Ramos (cell line): ENCODE results near the gene C3.
"Not testable (repeated sequence)": the region's sequence is repeated elsewhere in the genome, so short reads cannot be mapped to it uniquely, and the experiment has no call there.

Experiments used
- in situ Hi-C: fragments of 300-500 bp; cut with MboI; formaldehyde crosslinking; loops from one replicate; pipeline ENCODE4 v1.14.3; 2022; ENCODE audit warnings: low sequenced_read_pairs; ENCODE audit not compliant: unreplicated experiment

C3 gene

DNA sequence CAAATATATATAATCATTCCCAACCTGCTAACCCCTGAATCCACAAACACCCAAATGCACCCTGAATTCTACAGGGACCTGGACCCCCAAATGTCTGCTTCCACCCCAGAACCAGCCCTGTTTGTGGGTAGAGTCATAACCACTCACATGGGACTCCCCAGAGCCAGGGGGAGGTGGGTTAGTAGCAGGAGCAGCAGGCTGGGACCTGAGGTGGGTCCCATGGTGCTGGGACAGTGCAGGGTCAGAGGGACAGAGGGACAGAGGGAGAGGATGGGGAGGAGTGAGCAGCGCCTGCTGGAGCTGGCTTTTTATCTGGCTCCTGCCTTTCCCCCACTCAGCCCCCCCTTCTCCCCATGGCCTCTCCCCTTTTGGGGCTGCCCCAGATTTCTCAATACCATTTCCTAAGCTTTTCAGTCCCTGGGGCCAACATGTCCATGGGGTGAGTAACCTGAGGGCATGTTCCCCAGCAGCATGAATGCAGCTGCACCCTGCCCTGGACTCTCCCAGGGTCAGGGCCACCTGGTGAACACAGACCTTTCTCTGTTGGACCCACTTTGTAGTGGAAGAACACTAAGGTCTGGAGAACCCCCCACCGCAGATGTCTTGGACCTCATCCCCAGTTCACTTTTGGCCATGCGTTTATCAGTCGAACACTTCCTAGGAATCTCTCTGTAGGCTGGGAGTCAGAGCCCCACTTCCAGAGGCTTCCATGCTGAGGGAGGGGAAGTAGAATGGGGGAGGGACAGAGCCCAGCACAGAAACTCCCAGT lies at the start of gene C3:
Gene C3 (minus strand): TSS at position 282 of the 769 bp plus-strand sequence. CDS start 61 bp downstream, at position 221.
- in situ Hi-C loops, result no loop called here

DNA sequence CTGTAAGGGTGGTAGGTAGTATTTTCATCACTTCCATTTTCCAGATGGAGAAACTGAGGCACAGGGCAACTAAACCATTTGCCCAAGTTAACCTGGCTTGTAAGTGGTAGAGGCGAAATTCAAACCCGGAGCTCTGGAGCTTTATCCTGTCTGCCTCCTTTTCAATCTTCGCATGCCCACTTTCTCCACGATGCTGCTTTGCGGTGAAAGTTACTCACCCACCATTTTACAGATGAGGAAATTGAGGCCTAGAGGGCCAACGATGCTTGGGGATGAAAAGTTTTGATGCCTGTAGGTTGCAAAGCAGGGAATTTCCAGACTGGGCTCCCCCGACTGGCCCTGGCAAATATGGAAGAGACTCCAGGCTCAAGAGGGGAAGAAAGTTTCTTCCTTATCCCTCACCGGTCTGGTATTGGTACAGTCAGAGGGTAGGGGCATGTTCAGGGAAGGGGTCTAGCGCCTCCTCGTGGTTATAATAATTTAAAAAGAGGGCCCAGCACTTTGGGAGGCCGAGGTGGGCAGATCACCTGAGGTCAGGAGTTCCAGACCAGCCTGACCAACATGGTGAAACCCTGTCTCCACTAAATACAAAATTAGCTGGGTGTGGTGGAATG lies 48.7 kb upstream of the C3 start:
- in situ Hi-C loops, result no loop called here

DNA sequence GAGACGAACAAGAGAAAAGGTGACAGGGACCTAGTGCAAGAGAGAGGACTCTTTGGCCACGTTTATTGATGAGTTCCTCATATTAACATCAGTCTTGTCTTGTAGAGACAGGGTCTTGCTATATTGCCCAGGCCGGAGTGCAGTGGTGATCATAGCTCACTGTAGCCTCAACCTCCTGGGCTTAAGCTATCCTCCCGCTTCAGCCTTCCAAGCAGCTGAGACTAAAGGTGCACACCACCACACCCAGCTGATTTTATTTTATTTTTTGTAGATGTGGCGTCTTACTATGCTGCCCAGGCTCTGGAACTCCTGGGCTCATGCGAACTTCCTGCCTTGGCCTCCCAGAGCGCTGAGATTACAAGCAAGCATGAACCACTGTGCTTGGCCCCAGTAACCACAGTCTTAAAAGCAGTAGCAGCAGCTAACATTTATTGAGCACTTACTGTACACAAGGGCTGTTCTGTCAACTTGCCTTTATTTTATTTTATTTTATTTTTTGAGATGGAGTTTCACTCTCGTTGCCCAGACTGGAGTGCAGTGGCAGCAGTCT lies 47.9 kb upstream of the C3 start:
- in situ Hi-C loops, result no loop called here

DNA sequence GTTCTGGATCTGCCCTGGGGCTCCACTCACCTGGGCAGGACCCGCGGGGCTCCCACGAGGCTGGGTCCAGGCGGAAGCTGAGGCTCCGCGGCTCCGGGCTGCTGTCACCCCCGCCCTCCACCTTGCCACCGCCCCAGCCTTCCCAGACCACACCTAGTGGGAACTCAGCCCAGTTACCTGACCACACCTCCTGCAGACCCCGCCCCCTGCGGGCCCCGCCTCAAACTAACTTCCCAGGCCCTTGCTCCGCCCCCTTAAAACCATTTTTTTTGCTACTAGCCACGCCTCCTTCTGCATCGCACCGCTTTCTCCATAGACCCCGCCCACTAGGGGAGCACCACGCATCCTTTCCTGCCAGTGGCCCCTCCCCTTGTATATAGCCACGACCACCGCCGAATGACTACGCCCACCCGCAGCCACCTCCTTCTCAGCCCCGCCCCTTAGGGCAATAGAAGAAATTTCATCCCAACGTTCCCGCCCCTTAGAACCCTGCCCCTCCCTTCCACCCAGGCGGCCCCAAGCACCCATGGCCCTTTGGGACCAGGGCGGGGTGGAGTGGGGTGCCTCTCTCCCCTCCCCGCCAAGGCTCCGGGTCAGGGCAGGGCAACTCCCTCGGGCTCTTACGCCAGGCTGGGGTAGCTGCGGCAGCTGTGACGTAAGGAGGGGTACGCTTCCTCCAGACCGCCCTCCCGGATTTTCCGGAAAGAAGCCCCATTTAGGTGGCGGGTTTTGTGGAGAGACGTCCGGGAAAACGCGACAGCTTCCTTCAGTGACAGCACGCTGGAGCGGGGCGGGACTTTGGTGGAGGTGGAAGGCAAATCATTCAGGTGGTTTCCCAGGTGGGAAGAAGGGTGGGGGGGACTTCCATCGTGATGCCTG lies 47.1 kb upstream of the C3 start, which contains the start of gene SH2D3A:
Gene SH2D3A (minus strand): TSS at position 79 of the 879 bp plus-strand sequence. CDS start 3,687 bp downstream, outside the sequence.
- in situ Hi-C loops, result no loop called here

DNA sequence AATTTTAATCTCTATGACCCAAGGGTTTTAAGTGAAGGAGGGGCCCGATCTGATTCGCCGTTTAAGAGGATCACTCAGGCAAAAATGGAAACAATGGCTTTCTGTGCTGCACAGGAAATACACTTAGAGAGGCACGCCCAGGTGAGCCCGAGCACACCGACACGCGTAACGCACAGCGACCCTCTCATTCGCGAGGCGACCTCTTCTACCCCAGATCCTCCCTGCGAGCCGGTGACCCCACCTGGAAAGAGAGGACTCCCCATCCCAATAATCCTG lies 46.6 kb upstream of the C3 start:
- in situ Hi-C loops, result no loop called here

DNA sequence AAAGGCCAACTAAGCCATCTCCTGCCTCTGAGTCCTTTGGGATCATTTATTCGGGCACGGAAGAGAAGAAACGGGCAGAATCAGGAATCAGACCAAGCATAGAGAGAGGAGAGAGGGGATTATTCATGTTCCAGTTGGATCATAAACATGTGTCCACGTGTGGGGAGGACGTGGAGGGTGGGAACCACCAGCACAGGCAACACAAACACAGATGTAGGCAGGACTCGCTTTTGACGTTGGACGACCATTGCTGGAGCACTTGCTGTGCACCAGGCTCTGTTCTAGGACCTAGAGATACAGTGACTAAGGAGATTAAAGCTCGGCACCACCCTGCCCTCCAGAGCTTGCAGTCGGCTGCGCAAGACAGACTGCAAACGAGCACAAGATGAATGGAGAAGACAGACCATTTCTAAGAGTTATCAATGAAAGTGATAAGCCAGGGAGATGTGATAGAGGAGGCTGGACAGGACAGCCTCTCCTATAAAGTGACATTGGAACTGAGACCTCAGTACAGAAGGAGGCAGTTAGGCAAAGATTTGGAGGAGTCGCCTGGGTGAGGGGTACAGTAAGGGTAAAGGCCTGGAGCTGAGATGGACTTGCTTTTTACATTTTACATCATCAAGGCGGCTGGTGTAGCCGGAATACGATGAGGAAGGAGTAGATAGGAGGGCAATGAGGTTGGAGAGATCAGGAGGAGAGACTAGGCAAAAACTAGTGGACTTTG lies 46.1 kb upstream of the C3 start:
- in situ Hi-C loops, result no loop called here

DNA sequence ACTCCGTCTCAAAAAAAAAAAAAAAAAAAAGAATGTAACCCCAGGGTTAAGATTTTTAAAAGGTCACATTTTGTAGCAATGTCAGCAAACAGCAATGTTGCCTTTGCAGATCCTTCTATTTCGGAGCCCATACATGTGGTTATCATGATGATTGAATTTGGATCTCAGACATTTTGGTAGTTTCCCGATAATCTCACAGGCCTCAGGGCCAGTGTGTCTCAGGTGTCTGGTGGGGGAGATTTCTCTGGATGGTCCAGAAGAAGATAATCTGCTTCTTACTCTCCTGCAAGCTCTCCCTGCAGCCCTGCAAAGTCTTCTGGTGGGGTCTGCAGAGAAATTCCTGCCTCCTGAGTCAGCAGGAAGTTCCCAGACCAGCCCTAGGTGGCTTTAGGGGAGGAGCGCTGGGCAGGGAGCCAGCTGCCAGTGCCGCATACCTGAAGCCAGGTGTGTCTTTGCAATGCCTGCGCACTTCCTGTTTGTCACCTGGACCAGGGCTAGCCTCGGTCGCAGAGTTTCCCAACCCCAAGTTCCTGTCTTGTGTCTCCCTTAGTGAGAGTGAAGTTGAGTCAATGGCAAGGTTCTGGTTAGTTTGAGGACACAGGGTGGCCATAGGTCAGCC lies 45.4 kb upstream of the C3 start:
- in situ Hi-C loops, result no loop called here

DNA sequence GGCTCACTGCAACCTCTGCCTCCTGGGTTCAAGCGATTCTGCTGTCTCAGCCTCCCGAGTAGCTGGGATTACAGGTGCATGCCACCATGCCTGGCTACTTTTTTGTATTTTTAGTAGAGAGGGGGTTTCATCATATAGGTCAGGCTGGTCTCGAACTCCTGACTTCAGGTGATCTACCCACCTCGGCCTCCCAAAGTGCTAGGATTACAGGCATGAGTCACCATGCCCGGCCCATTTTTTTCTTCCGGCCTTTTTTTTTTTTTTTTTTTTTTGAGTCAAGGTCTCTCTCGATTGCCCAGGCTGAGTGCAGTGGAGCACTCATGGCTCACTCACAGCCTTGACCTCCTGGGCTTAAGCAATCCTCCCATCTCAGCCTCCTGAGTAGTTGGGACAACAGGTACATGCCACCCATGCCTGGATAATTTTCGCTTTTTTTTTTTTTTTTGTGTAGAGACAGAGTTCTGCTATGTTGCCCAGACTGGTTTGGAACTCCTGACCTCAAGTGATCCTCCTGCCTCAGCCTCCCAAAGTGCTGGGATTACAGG lies 41.9 kb upstream of the C3 start:
- in situ Hi-C loops, result not testable (repeated sequence)

DNA sequence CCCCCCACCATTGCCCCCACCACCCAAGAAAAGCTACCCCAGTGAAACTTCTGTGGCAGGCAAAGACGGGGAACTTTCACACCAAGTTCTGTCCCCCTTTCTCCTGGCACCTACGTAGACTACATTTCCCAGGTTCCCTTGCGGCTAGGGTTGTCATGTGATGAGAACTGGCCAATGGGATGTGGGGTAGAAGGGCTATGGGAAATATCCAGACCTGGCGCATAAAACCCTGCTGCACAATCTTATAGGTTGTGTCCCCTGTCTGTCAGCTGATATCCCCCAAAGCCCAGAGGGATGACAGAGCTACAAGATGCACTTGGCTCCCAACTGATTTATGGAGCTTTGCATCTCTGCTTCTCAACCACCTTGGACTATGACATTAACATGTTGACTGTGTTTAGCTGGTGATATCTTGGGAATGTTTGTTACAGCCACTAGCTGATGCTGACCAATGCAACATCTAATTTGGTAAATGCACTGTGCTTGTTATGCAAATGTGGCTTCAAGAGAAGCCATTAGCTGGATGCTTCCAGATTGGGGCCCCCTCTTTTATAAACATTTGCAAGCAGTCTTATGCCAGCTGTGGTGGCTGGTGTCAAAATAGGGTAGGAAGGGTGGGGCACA lies 40.7 kb upstream of the C3 start:
- in situ Hi-C loops, result no loop called here

DNA sequence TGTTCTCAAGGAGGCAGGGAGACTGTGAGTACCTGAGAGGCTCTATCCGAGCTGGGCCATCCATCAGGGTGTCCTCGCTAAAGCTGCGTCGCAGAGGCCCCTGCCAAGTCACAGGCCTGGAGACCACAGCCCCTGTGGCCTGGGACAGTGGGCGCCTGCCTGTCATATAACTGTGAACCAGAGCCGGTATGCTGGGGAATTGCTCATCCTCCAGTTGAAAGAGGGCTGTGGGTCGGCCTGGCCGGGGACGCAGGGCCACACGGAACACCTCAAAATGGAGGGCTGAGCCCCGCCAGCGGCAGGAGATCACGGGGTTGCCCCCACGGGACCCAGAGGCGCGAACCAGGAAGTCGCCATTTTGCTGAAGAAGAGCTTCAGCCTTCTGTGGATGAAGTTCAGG lies 40.2 kb upstream of the C3 start:
- in situ Hi-C loops, result no loop called here

DNA sequence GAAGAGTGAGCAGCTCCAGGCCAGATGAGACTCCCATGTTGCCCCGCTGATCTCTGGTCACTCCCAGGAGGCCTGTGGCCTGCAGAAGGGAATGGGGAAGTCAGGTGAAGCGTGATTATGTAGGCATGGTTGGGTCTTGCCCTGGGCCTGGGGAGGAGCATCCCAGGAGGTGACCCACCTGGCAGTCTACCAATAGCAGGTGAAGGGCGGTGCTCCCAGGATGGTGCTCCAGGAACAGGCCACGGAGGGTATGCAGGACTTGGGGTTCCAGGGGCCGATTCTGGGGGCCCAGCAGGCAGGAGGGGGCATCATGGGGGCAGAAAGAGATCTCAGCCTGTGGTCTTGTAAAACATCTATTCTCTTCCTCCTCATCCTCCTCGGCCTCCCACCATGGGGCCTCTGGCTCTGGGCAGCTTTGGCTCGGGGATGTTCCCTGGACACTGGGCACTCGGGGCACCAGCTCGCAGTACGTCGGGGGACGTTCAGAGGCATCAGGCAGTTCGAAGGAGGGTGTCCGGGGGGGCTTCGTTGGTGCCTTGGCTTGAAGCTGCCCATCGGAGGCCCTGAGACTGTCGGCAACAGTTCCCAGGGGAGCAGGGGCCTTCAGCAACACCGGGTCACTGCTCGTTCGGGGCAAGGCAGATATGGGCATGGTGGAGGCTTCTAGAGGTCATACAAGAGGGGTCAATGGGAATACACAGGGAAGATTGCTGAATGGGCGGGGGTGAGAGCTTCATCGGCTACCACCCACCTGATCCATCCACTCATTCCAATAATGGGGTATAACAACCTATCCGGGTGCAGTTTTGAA lies 34.4 kb upstream of the C3 start:
- in situ Hi-C loops, result no loop called here

DNA sequence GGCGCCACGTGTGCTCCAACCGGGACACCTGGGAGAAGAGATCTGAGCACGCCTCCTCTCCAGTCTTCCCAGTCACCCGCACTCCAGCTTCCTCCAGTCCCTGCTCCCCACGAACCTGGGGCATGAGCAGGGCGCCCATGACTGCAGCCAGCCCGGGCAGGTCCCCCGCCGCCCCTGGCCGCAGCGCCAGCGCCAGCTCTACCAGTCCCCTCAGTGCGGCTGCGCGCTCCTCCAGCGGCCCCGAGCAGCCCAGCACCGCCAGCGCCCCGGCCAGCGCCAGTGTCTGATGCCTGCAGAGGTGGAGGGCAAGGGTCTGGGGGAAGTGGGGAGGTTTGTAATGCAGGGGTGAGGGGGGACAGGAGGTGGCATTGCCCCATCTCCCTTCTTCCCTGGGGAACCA lies 33.7 kb upstream of the C3 start:
- in situ Hi-C loops, result no loop called here

DNA sequence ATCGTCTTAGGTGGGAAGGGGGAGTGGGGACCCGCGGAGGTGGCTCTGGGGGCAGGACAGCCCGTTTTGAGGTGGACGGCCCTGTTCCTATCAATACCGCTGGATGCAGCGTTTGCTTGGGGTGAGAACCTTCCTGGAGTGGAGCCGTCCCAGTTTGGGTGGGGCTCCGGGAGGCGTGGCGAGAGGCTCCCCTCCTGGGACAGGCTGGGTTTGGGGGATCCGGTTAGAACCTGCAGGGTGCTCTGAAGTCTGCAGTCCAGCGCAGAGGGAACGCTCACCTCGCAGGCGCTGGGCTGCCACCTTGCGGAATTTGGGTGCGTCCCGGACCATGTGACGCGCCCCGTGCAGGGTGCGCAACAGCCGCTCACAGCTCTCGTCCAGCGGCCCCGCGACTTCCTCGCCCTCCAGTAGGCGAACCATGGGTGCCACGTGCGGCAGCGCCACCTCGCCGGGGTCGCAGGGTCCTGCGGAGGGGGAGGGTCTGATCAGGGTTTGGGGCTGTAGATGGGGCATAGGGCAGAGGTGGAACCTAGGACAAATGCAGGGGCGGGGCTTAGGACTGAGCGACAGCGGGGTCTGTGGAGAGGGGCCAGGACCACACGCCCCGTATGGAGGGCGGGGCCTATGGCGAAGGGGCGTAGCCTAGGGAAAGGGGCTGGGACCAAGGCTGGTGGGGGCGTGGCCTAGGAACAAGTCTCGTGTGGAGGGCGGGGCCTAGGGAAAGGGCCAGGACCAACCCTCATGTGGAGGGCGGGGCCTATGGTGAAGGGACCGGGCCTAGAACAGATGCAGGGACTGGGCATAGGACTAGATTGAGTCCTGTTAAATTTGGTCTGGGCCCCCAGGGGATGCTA lies 33.0 kb upstream of the C3 start:
- in situ Hi-C loops, result no loop called here

DNA sequence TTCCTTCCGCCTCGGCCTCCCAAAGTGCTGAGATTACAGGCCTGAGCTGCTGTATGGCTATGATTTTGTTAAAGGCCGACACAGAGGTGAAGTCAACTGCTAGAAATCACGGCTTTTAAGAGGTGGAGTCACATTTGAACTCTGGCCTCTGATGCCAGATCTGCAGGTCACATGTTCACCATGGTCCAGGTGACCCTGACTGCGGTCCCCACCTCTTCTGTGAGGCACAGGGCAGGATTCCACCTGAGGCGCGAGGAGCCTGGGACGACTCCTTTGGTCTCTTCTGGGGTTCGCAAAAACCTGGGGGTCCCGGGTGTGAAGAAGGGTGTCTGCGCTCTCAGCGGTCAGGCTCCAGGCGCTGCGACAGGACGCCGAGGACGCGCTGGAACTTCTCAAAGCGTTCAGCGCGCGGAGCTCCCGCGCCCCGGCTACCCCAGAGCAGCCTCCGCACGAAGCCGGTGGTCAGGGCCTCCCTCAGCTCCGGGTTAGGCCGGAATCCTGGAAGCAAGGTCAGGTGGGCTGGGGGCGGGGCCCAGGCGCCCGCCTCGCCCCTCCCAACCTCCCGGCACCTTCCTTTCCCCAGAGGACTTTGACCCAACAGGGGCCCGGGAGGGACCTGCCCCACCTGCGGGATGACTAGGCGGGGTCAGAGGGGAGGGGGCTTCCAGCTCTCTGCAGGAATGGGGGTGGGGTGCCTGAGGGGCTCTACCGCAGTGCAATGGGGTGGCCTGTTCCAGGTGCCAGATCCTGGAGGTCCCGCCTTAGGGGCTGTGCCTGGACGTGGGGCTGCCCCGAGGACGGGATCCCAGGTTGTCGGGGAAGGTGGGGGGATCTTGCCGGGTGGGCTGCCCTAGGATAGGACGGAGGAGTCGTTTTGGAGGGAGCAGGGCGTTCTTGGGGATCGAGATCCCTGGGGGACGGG lies 32.1 kb upstream of the C3 start:
- in situ Hi-C loops, result no loop called here

DNA sequence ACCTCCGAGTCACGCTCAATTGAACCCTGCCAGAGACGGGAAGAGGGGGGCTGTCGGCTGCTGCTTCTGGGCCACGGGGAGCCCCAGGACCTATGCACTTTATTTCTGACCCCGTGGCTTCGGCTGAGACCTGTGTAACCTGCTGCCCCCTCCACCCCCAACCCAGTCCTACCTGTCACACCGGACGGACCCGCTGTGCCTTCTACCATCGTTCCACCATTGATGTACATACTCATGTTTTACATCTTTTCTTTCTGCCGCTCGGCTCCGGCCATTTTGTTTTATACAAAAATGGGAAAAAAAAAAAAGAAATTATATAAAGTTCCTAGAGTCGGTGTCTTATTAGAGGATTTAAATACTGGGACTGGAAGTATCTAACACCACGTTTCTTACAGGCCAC lies 30.7 kb upstream of the C3 start:
- in situ Hi-C loops, result no loop called here

DNA sequence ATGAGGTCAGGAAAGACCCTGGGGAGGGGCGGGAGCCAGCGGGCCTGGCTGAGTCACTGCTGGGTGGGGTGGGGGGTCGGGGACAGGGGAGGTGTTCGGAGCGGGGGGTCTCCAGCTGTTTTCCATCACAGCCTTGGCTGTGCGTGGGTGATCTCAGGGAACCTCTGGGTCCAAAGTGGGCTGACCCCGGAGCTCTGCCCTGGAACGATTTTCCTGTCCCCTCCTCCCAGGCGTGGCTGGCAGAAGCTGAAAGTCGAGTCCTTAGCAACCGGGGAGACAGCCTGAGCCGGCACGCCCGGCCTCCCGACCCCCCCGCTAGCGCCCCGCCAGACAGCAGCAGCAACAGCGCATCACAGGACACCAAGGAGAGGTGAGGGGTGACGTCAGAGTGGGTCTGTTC lies 29.6 kb upstream of the C3 start:
- in situ Hi-C loops, result no loop called here
